Choroid plexus epithelial cell (primary cell): Measurements from ENCODE around the gene SYNGR4.

Experiments
- DNase-seq: peaks from one replicate; pipeline ENCODE4 v3.0.0-alpha.2; 2010; ENCODE audit warnings: low read depth
- H3K4me3 ChIP-seq: 2 replicates; pipeline ENCODE4 v1.5.1; 2011; ENCODE audit warnings: low read depth, mild to moderate bottlenecking, control low read depth, low read length, moderate library complexity
- TF ChIP-seq, protein P1 (sequence below): conservative IDR thresholded peaks from 2 replicates; pipeline ENCODE4 v1.5.1; 2011; ENCODE audit warnings: low read depth, mild to moderate bottlenecking, control low read depth, inconsistent platforms, low read length, moderate library complexity

The SYNGR4 gene

GRCh38 chr19:48372904-48373303 lies 8.7 kb downstream of the SYNGR4 start:
- no peak for DNase-seq
- TF ChIP-seq, protein P1, sequence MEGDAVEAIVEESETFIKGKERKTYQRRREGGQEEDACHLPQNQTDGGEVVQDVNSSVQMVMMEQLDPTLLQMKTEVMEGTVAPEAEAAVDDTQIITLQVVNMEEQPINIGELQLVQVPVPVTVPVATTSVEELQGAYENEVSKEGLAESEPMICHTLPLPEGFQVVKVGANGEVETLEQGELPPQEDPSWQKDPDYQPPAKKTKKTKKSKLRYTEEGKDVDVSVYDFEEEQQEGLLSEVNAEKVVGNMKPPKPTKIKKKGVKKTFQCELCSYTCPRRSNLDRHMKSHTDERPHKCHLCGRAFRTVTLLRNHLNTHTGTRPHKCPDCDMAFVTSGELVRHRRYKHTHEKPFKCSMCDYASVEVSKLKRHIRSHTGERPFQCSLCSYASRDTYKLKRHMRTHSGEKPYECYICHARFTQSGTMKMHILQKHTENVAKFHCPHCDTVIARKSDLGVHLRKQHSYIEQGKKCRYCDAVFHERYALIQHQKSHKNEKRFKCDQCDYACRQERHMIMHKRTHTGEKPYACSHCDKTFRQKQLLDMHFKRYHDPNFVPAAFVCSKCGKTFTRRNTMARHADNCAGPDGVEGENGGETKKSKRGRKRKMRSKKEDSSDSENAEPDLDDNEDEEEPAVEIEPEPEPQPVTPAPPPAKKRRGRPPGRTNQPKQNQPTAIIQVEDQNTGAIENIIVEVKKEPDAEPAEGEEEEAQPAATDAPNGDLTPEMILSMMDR = no peak
- no peak overlapping the region for H3K4me3 ChIP-seq

GRCh38 chr19:48373567-48373966 lies 9.4 kb downstream of the SYNGR4 start:
- DNase-seq = no peak
- H3K4me3 ChIP-seq = no peak overlapping the region
- TF ChIP-seq, protein P1 = no peak

- H3K4me3 ChIP-seq = no peak overlapping the region
- TF ChIP-seq, protein P1 = no peak
- no peak for DNase-seq
Observed at GRCh38 chr19:48378194-48378570, 14.0 kb downstream of the SYNGR4 start.

DNA sequence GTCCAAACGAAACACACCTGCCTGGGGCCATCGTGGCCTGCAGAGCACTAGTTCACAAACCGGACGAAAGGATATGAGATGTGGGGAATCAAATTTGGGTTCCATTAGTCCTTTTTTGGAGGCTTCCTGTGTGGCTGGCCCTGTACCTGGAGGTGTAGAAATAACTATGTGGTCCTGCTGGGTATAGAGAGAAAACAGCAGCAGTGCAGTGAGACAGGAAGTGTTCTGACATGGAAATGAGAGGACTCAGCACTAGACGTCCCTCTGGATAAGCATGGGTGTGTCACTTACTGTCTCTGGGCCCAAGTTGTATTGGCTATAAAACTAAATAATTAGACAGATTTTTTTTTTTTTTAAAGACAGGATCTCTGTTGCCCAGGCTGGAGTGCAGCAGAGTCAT lies 14.9 kb downstream of the SYNGR4 start:
- DNase-seq = no peak
- H3K4me3 ChIP-seq = no peak overlapping the region
- TF ChIP-seq, protein P1 = no peak

DNA sequence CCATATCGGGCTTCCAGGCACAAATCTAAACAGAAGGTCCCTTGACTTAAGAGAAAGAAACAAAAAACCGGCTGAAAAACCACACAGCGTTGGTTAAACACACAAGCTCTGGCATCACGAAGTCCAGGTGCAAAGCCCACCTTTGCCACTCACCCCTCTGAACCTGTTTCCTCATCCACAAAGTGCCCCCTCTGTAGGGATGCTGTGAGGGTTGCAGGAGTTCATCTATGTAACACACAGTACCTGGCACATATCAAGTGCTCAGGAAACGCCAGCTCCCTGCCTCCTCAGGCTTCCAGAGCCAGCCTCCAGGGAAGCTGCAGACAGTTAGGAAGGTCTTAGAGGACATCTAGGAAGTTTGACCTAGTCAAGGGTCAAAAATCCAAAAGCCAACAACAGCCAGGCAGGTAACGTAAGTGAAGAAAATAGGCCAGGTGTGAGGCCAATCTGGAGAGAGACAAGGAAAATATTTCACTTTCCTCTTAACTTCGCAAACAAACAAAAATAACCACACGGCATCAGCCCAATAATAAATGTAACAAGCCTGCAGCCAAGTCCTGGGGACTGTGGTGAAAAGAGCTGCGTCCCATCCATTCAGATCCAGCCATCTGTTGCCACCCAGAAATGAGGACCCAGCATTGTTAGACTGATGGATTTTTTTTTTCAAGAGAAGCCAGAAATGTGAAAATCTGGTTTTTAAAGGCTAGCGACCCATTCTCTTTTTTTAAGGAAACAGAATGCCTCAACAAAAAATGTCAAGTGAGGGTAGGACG lies 17.2 kb downstream of the SYNGR4 start:
- DNase-seq = no peak
- H3K4me3 ChIP-seq = no peak overlapping the region
- TF ChIP-seq, protein P1 = no peak

GRCh38 chr19:48382286-48382685 lies 18.1 kb downstream of the SYNGR4 start:
- TF ChIP-seq, protein P1 = no peak
- no peak for DNase-seq
- no peak overlapping the region for H3K4me3 ChIP-seq

DNA sequence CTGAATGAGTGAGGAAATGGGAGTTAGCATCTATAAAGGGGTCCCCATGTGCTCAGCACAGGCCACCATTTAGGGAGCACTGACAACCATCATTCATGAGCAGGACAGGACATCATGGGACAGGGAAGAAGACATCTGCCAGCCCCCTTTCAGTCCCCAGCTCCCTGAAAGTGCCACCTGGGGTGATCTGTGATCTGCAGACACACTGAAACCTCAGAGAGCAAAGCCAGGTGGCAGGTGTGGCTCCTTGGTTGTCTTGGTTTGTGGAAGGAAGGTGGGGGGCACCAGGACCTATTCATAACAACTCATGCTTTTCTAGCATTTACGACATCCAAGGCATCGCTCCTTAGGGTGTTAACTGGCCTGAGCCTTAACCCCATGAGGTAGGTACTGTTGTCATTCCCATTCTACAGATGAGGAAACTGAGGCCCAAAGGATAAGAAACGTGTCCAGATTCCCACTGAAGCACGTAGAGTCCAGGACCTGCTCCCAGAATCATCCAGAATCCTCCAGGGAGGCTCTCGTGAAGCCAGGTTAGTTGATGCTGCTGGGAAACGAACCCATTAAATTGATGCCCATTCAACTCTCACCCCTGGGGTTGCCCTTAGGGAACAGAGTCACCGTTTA lies 21.4 kb downstream of the SYNGR4 start:
- TF ChIP-seq, protein P1 = no peak
- no peak overlapping the region for H3K4me3 ChIP-seq
- no peak for DNase-seq
